LNCAP (cell line): ENCODE data around the gene UGT1A6.
A peak's percentile ranks its signal among the peaks of the same experiment; 100 is the strongest.

ENCODE experiments used
- CTCF ChIP-seq: fragments of 450-650 bp; IDR thresholded peaks from 2 replicates; pipeline ENCODE4 v1.5.1; 2017; ENCODE audit warnings: mild to moderate bottlenecking

UGT1A6 gene

GRCh38 chr2:233772153-233772552 lies 79.5 kb downstream of the UGT1A6 start:
- no peak for TF ChIP-seq CTCF

- peak; percentile 42; the same call in 1 of the 2 replicates for TF ChIP-seq CTCF
These were observed 79.9 kb downstream of the UGT1A6 start for GRCh38 chr2:233772583-233772982.

- TF ChIP-seq CTCF = no peak
These were observed 81.2 kb downstream of the UGT1A6 start for GRCh38 chr2:233773854-233774253.

GRCh38 chr2:233775414-233775813 lies 82.7 kb downstream of the UGT1A6 start:
- no peak for TF ChIP-seq CTCF

- no peak for TF ChIP-seq CTCF
These were observed 85.3 kb downstream of the UGT1A6 start, which contains the start of gene MROH2A for GRCh38 chr2:233778030-233778429. Gene MROH2A (plus strand): TSS chr2:233778330. CDS start chr2:233779359, 1,029 bp downstream.

- no peak for TF ChIP-seq CTCF
These were observed 87.0 kb downstream of the UGT1A6 start for GRCh38 chr2:233779722-233780121.

- no peak for TF ChIP-seq CTCF
These were observed 88.1 kb downstream of the UGT1A6 start for GRCh38 chr2:233780771-233781170.

- TF ChIP-seq CTCF = no peak
These were observed 96.9 kb downstream of the UGT1A6 start for GRCh38 chr2:233789554-233789953.
